HAP-1 (cell line): Measurements from ENCODE around the gene TAMALIN.

Source experiments
- DNase-seq, 2 experiments: peaks; one replicate each; pipeline ENCODE4 v3.0.0-alpha.2; 2016 to 2020; ENCODE audit warnings: low spot score in 2 of 2
- H3K27me3 ChIP-seq: fragments of 250-450 bp; sonication (Bioruptor Pico); 2 replicates; pipeline ENCODE4 v1.5.1; 2020; ENCODE audit warnings: low read depth, mild to moderate bottlenecking, moderate library complexity
- H3K36me3 ChIP-seq: fragments of 250-450 bp; sonication (Bioruptor Pico); replicated peaks from 2 replicates; pipeline ENCODE4 v1.5.1; 2020; ENCODE audit warnings: mild to moderate bottlenecking
- H3K4me1 ChIP-seq: fragments of 250-450 bp; sonication (Bioruptor Pico); 2 replicates; pipeline ENCODE4 v1.5.1; 2020; ENCODE audit warnings: mild to moderate bottlenecking
- H3K4me3 ChIP-seq: fragments of 250-450 bp; sonication (Bioruptor Pico); 2 replicates; pipeline ENCODE4 v1.5.1; 2020; ENCODE audit warnings: mild to moderate bottlenecking, moderate library complexity
- H3K9me3 ChIP-seq: fragments of 250-450 bp; sonication (Bioruptor Pico); 2 replicates; pipeline ENCODE4 v1.5.1; 2020; ENCODE audit warnings: mild to moderate bottlenecking, moderate library complexity
- in situ Hi-C: fragments of 300-500 bp; cut with MboI; formaldehyde crosslinking; loops from 3 replicates; pipeline ENCODE4 v1.14.3; 2020; ENCODE audit warnings: low sequenced_read_pairs, inconsistent platforms, mixed read lengths

TAMALIN gene

DNA sequence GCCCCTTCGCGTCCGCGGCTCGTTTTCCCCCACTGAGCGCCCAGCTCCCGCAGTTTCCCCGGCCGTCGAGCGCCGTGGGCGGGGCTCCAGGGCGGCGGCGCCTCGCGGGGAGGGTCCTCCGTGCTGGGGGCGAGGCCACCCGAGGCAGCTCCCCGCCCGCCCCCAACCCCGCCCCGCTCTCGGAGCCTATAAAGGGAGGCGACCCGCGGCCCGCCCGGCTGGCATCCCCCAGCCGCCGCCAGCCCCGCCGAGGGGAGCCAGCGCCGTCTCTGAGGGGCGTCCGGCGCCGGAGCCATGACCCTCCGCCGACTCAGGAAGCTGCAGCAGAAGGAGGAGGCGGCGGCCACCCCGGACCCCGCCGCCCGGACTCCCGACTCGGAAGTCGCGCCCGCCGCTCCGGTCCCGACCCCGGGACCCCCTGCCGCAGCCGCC lies at the start of gene TAMALIN:
Gene TAMALIN (plus strand): TSS at position 221 of the 432 bp plus-strand sequence. CDS start 74 bp downstream, at position 295.
- Histone ChIP-seq H3K4me3 (peak within 1 kb of the TSS; percentile 54), H3K27me3 (no peaks in the 10 kb centered on the region), H3K36me3 (no peaks in the 10 kb centered on the region; the same call in none of the 2 replicates), H3K9me3 (no peaks in the 10 kb centered on the region), H3K4me1 (peaks cover 7% of the 10 kb centered on the region)
- DNase-seq: peak; percentile 27 to 82
- in situ Hi-C loops: no loop called here

DNA sequence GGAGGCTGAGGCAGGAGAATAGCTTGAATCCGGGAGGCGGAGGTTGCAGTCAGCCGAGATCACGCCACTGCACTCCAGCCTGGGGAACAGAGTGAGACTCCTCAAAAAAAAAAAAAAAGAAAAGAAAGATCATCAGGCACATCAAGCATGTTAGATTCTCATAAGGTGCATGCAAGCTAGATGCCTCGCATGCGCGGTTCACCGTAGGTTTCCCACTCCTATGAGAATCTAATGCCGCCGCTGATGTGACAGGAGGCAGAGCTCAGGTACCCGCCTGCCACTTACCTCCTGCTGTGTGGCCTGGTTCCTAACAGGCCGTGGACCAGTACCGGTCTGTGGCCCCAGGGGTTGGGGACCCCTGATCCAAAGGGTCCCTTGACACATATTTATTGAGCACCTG lies 48.2 kb upstream of the TAMALIN start:
- no peak for DNase-seq
- Histone ChIP-seq H3K36me3 (peaks cover 19% of the 10 kb centered on the region), H3K4me3 (no peak overlapping the region), H3K9me3 (no peaks in the 10 kb centered on the region), H3K4me1 (peaks cover 16% of the 10 kb centered on the region), H3K27me3 (no peaks in the 10 kb centered on the region)
- in situ Hi-C loops: no loop called here

DNA sequence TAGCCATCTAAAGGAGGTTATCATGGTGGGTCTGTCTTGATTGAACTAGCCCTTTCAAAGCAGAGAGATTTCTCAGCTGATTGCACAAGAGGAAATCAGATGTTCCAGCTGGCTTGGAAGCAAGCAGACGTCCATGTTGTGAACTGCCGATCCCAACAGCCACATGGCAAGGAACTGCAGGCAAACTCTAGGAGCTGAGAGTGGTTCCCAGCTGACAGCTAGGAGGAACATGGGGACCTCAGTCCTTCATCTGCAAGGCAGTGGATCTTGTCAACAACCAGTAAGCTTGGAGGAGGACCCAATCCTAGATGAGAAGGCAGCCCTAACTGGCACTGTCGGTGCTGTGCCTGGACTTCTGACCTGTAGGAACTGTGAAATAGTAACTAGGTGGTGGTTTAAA lies 47.5 kb upstream of the TAMALIN start:
- Histone ChIP-seq H3K9me3 (no peaks in the 10 kb centered on the region), H3K4me3 (no peak overlapping the region), H3K27me3 (no peaks in the 10 kb centered on the region), H3K36me3 (peaks cover 22% of the 10 kb centered on the region), H3K4me1 (peaks cover 14% of the 10 kb centered on the region)
- in situ Hi-C loops: no loop called here
- DNase-seq: no peak

DNA sequence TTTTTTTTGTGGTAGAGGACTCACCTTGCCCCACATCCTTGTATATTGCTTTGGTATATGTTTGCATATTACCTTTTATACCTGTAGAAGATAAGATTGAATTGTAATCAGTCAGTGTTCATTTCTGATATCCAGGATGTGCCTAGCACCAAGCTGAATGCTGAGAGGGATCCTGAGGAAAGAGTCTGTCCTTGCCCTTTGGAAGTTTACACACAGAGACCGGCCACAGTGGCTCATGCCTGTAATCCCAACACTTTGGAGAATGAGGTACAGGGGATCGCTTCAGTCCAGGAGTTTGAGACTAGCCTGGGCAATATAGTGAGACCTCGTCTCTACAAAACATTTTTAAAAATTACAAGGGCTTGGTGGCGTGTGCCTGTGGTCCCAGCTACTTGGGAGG lies 46.8 kb upstream of the TAMALIN start:
- H3K27me3 ChIP-seq: no peaks in the 10 kb centered on the region
- no peak overlapping the region for H3K4me3 ChIP-seq
- H3K4me1 ChIP-seq: peaks cover 7% of the 10 kb centered on the region
- in situ Hi-C loops: no loop called here
- H3K9me3 ChIP-seq: no peaks in the 10 kb centered on the region
- DNase-seq: no peak
- peaks cover 18% of the 10 kb centered on the region for H3K36me3 ChIP-seq

DNA sequence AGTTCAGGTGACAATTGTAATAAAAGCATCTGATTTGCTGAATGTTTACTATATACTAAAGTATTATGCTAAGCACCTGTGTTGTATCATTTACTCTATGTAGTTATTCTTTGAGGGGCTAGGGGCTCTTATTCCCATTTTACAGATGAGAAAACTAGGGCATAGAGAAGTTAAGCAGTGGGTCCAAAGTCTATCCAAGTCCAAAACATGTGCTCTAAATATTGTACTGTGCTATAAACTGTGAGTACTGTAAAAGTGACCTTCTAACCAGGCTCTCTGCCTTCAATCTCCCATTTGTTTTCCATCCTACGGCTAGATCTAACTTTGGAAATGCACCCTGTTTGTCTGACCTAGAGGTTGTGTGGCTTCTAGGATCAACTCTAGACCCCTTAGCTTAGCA lies 46.3 kb upstream of the TAMALIN start:
- no peaks in the 10 kb centered on the region for H3K9me3 ChIP-seq
- in situ Hi-C loops: no loop called here
- H3K4me3 ChIP-seq: no peak overlapping the region
- H3K4me1 ChIP-seq: peaks cover 7% of the 10 kb centered on the region
- no peak for DNase-seq
- H3K36me3 ChIP-seq: peaks cover 18% of the 10 kb centered on the region
- H3K27me3 ChIP-seq: no peaks in the 10 kb centered on the region

DNA sequence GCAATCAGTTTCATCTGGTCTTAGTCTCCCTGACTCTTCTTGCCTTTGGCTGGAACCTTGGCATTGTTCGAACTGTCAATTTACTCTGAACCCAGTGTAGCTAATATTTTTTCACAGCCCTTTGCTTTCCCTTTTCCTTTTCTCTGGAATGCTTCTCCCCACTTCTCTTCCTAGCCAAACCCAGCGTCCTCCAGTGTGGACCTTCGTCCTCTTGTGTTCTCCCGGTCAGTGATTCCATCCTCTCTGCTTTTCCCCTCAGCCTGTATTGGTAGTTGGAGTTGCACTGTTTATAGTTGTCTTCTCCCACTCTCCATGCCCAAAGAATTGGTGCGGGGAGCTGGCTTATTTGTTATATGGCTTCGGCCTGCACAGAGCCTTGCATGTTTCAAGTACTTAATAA lies 45.9 kb upstream of the TAMALIN start:
- Histone ChIP-seq H3K4me3 (no peak overlapping the region), H3K4me1 (peaks cover 7% of the 10 kb centered on the region), H3K27me3 (no peaks in the 10 kb centered on the region), H3K9me3 (no peaks in the 10 kb centered on the region), H3K36me3 (peaks cover 18% of the 10 kb centered on the region)
- in situ Hi-C loops: no loop called here
- no peak for DNase-seq

DNA sequence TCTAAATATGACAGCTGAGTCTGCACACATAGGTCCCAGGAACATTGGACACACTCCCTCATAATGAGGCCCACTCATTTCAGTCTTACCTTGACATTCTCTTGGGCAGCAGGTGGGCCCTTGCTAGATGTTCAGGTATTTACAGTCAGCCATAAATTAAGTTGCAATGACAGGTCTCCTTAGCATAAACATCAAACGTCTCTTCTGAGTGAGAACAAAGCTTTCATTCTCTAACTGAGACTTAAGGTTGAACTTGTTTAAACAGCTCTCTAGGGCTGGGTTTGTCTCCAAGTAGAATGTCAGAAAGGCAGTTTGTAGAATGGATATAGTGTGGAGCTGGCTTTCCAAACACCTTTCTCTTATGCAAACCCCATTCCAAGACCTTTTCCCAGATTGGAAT lies 44.9 kb upstream of the TAMALIN start:
- H3K4me3 ChIP-seq: no peak overlapping the region
- H3K27me3 ChIP-seq: no peaks in the 10 kb centered on the region
- in situ Hi-C loops: no loop called here
- H3K4me1 ChIP-seq: peaks cover 7% of the 10 kb centered on the region
- no peaks in the 10 kb centered on the region for H3K9me3 ChIP-seq
- DNase-seq: no peak
- H3K36me3 ChIP-seq: peaks cover 18% of the 10 kb centered on the region

DNA sequence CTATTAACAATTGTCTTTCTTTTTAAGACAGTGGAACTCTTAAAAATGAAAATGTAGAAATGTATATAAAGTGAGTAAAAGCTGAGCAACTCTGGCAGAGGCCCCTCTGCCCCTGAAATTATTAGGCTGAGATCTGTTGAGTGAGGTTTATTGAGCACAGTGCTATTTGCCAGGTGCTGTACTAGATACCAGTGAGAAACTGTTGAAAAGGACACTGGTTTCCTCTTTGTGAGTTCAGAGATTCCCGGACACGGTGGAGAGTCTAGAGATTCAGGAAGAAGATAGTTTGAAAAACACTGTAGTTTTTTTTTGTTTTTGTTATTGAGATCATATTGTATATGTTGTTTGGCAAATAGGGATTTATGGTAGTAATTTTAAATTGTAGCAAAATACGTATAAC lies 44.0 kb upstream of the TAMALIN start:
- no peak overlapping the region for H3K4me3 ChIP-seq
- no peaks in the 10 kb centered on the region for H3K9me3 ChIP-seq
- in situ Hi-C loops: no loop called here
- no peaks in the 10 kb centered on the region for H3K27me3 ChIP-seq
- DNase-seq: no peak
- H3K36me3 ChIP-seq: peaks cover 18% of the 10 kb centered on the region
- H3K4me1 ChIP-seq: peaks cover 7% of the 10 kb centered on the region

DNA sequence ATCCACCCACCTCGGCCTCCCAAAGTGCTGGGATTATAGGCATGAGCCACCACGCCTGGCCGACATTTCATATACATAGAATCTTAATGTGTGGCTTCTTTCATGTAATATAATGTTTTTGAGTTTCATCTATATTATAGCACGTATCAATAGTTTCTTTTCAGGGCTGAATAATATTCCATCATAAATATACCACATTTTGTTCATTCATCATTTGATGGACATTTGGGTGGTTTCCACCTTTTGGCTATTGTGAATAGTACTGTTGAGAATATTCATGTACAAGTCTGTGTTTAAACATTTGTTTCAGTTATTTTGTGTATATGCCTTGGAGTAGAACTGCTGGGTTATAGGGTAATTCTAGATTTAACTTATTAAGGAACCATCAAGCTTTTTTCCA lies 43.3 kb upstream of the TAMALIN start:
- Histone ChIP-seq H3K9me3 (no peaks in the 10 kb centered on the region), H3K4me3 (no peak overlapping the region), H3K4me1 (peaks cover 7% of the 10 kb centered on the region), H3K27me3 (no peaks in the 10 kb centered on the region), H3K36me3 (peaks cover 18% of the 10 kb centered on the region)
- in situ Hi-C loops: no loop called here
- DNase-seq: no peak

DNA sequence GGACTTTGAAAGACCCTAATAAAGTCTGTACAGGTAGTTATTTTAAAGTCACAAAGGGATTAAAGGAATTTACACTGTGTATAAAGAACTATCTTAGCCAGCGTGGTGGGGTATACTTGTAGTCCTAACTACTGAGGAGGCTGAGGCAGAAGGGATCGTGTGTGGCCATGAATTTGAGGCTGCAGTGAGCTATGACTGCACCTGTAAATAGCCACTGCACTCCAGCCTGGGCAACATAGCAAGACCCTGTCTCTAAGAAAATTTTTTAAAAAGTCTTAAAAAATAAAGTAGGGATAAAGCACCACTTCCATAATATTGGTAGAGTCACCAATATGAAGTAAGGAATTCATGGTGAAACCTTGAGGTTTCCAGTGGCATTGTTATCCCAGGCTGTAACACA lies 37.1 kb upstream of the TAMALIN start:
- in situ Hi-C loops: no loop called here
- Histone ChIP-seq H3K36me3 (0 out of 2 replicates have a peak, but pooled peaks cover 3% of the 10 kb centered on the region), H3K4me3 (no peak overlapping the region), H3K27me3 (no peaks in the 10 kb centered on the region), H3K4me1 (peaks cover 5% of the 10 kb centered on the region), H3K9me3 (no peaks in the 10 kb centered on the region)
- no peak for DNase-seq

DNA sequence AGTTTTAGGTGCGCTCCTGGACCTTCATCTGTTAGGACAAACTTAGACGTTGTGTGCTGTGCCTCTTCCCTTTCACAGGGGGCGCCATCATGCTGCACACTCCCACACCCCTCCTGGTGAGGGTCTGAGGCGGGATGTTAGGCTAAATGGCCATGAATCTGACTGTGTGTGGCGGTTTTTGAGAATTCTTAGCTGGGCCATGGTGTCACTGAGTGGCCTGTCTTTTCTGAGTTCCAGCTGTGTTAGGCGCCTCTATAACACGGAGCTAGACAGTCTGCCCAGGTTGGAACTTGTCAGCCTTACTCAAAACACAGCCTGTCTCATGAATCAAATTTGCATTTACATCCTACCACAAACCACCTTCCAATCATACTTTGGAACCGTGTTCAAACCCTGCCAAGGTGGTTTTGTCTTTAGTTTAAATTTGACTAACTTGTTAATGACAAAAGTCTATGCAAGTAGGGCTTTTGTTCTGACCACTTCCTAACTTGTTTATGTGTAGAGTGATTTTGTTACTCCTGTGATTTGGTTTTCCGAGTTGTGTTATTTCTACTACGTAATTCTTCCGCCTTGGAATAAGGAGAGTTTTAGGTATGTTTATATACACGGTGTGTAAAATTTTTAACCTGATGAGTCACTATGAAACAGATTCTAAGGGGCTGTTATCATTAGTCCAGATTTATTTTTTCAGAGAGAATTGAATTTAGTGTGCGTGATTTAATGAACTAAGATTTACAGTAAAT lies 35.7 kb upstream of the TAMALIN start:
- peak in 1 of 2 experiments; percentile 60 for DNase-seq
- Histone ChIP-seq H3K4me1 (peaks cover 5% of the 10 kb centered on the region; the same call in 1 of the 2 replicates), H3K9me3 (no peaks in the 10 kb centered on the region), H3K27me3 (no peaks in the 10 kb centered on the region), H3K4me3 (no peak overlapping the region), H3K36me3 (peaks cover 13% of the 10 kb centered on the region)
- in situ Hi-C loops: no loop called here

DNA sequence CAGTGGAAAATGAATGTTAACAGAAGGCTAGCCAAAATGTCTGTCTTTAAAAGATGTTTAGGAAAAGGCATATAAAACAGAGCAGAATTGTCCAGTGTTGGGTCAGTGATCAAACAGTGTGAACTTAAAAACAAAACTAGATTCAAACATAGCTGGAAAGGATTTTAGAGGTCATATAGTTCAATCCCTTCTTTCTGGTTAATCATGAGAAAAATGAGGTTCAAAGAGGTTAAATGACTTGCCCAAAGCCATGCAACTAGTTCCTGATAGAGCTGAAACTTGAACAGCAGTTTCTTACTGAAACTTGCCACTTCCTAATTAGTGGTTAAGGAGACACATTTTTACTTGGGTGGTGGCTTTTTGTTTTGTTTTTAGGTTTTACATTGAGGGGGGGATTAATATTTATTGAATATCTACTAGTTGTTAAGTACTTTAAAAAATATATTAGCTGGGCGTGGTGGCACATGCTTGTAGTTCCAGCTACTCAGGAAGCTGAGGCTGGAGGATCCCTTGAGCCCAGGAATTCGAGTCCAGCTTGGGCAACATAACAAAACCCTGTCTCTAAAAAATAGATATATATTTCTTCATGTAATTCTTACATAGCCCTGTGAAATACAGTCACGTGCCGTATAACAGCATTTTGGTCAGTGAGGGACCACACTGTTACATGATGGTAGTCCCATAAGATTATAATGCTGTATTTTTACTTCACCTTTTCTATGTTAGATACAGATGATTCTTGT lies 34.9 kb upstream of the TAMALIN start:
- peaks cover 21% of the 10 kb centered on the region for H3K36me3 ChIP-seq
- no peak overlapping the region for H3K4me3 ChIP-seq
- H3K9me3 ChIP-seq: no peaks in the 10 kb centered on the region
- H3K27me3 ChIP-seq: no peaks in the 10 kb centered on the region
- peaks cover 5% of the 10 kb centered on the region; the same call in 1 of the 2 replicates for H3K4me1 ChIP-seq
- in situ Hi-C loops: no loop called here
- DNase-seq: no peak

DNA sequence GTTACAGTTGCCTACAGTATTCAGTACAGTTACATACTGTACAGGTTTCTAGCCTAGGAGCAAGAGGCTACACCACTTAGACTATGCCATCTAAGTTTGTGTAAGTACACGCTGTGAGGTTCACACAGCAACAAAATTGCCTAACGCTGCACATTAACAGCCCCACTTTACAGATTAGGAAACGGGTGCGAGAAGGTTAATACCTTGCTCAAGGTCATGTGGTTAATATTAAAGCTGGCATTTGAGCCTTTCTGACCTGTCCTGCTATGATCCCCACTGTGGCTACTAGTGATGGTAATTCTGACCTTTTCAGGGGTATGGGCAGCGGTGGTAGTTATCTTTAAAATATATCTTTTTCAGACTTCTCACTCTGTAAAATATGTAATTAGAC lies 34.3 kb upstream of the TAMALIN start:
- H3K9me3 ChIP-seq: no peaks in the 10 kb centered on the region
- no peak for DNase-seq
- H3K4me1 ChIP-seq: peaks cover 5% of the 10 kb centered on the region; the same call in 1 of the 2 replicates
- H3K27me3 ChIP-seq: no peaks in the 10 kb centered on the region
- H3K36me3 ChIP-seq: peaks cover 25% of the 10 kb centered on the region
- in situ Hi-C loops: no loop called here
- H3K4me3 ChIP-seq: no peak overlapping the region

DNA sequence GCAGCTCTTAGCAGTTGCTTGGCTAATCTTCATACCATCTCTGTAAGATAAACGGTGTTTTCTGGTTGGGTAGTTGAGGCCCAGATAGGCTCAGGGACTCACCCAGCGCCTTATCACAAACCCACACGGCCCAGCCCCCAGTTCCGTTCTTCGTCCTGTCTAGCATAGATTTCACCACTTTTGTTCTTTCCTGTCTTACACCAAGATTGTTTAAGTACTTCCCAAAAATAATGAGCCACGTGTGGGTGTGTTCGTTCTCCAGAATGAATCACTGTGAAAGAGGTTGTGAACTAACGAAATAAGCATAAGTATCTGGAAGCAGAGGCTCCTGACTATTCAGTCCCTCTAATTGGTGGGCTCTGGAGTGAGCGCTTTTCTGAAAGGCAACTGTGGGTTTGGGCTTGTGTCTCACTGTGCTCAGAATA lies 33.9 kb upstream of the TAMALIN start:
- Histone ChIP-seq H3K4me3 (no peak overlapping the region), H3K27me3 (no peaks in the 10 kb centered on the region), H3K4me1 (peaks cover 5% of the 10 kb centered on the region; the same call in 1 of the 2 replicates), H3K9me3 (no peaks in the 10 kb centered on the region), H3K36me3 (peaks cover 26% of the 10 kb centered on the region)
- no peak for DNase-seq
- in situ Hi-C loops: no loop called here
